GM12878 (cell line): Measurements from ENCODE around the gene NDUFB2. TPM values are rescaled to one million over a fixed set of nuclear protein-coding genes. Genes with fewer than 3 reads are reported as not detected.
"Not testable (repeated sequence)": the region's sequence is repeated elsewhere in the genome, so short reads cannot be mapped to it uniquely, and the experiment has no call there.

Source experiments
- ATAC-seq: fragments of 200-7000 bp; cut with Tn5 transposase; 3 replicates; pipeline ENCODE4 v1.9.1; 2020; ENCODE audit warnings: mild to moderate bottlenecking, moderate library complexity
- BruUV-seq: library from RNA; stranded (reverse); fragments of 400-500 nt; replicated peaks from 2 replicates; lab custom pipeline; 2021; lab: Mats Ljungman, UMichigan
- CTCF ChIA-PET: fragments of 300-600 bp; sonication (Branson Sonifier 250); formaldehyde crosslinking; extraction: SDS; loops from one replicate; lab custom pipeline; 2021; ENCODE audit warnings: inconsistent platforms; lab: Yijun Ruan, JAX
- POLR2A ChIA-PET: fragments of 350-600 bp; formaldehyde crosslinking; extraction: SDS; loops from one replicate; lab custom pipeline; 2021; ENCODE audit warnings: inconsistent platforms; lab: Charles Lee
- RAD21 ChIA-PET: fragments of 300-600 bp; sonication (Branson Sonifier 250); formaldehyde crosslinking; loops from one replicate; lab custom pipeline; 2023; ENCODE audit warnings: antibody characterized with exemption; ENCODE audit not compliant: unreplicated experiment; lab: Charles Lee
- SMC1A ChIA-PET: fragments of 300-600 bp; sonication (Branson Sonifier 250); formaldehyde crosslinking; loops from one replicate; lab custom pipeline; 2023; ENCODE audit not compliant: unreplicated experiment, uncharacterized antibody; lab: Charles Lee
- DNase-seq: peaks from one replicate; pipeline ENCODE4 v3.0.0-alpha.2; 2011; ENCODE audit warnings: low read depth, low spot score
- FAIRE-seq: peaks from 3 replicates; lab custom pipeline; 2011; peaks lifted over from hg19 to GRCh38; lab: Jason Lieb, UNC
- H2AFZ ChIP-seq: 2 replicates; pipeline ENCODE4 v1.6.0; 2011; ENCODE audit warnings: low read depth, low read length, control low read depth; ENCODE audit not compliant: control insufficient read depth
- H3K27ac ChIP-seq: 2 replicates; pipeline ENCODE4 v1.5.1; 2011; ENCODE audit warnings: control low read depth; ENCODE audit not compliant: control insufficient read depth, insufficient read depth
- H3K27me3 ChIP-seq, 2 experiments: replicated peaks in 1 of 2; 2 replicates each; pipeline versions ENCODE4 v1.6.0 to v1.6.1; 2011; ENCODE audit warnings: low read length in 1 of 2; ENCODE audit not compliant: control insufficient read depth in 2 of 2, insufficient read depth in 2 of 2
- H3K36me3 ChIP-seq, 2 experiments: 2 replicates each; pipeline ENCODE4 v1.5.1; 2011; ENCODE audit warnings: low read length in 1 of 2; ENCODE audit not compliant: control insufficient read depth in 2 of 2, insufficient read depth in 2 of 2
- H3K4me1 ChIP-seq: 2 replicates; pipeline ENCODE4 v1.6.1; 2011; ENCODE audit warnings: mild to moderate bottlenecking, low read length, moderate library complexity, mixed read lengths; ENCODE audit not compliant: control insufficient read depth, insufficient read depth
- H3K4me2 ChIP-seq: 2 replicates; pipeline ENCODE4 v1.6.0; 2011; ENCODE audit warnings: control low read depth; ENCODE audit not compliant: control insufficient read depth, insufficient read depth
- H3K4me3 ChIP-seq: fragments of 200-600 bp; sonication (generic); 2 replicates; pipeline ENCODE4 v1.5.1; 2016
- H3K79me2 ChIP-seq: 2 replicates; pipeline ENCODE4 v1.6.0; 2011; ENCODE audit warnings: low read length; ENCODE audit not compliant: control insufficient read depth, insufficient read depth
- H3K9ac ChIP-seq: 2 replicates; pipeline ENCODE4 v1.8.0; 2011; ENCODE audit warnings: low read length, control low read depth, mixed read lengths; ENCODE audit not compliant: control insufficient read depth, insufficient read depth
- H3K9me3 ChIP-seq: replicated peaks from 3 replicates; pipeline ENCODE4 v1.5.1; 2011; ENCODE audit warnings: mild to moderate bottlenecking, low read length; ENCODE audit not compliant: control insufficient read depth, insufficient read depth
- H4K20me1 ChIP-seq: 2 replicates; pipeline ENCODE4 v1.6.0; 2011; ENCODE audit not compliant: control insufficient read depth, insufficient read depth
- ATF7 ChIP-seq: fragments of 450-650 bp; IDR thresholded peaks from 2 replicates; pipeline ENCODE4 v1.6.1; 2016; ENCODE audit warnings: low read depth, mild to moderate bottlenecking
- BCL3 ChIP-seq: IDR thresholded peaks from 2 replicates; pipeline ENCODE4 v1.6.1; 2011; ENCODE audit warnings: borderline replicate concordance, low read depth, mild to moderate bottlenecking, moderate library complexity, low read length; ENCODE audit not compliant: insufficient read depth, poor library complexity, severe bottlenecking
- CHD1 ChIP-seq: IDR thresholded peaks from 2 replicates; pipeline ENCODE4 v1.6.1; 2012; ENCODE audit warnings: low read depth, low read length, improper control_type of control experiment
- CREB1 ChIP-seq: IDR thresholded peaks from 2 replicates; pipeline ENCODE4 v1.6.1; 2012; ENCODE audit warnings: low read depth, mild to moderate bottlenecking, inconsistent platforms
- STAT3 ChIP-seq: IDR thresholded peaks from 2 replicates; pipeline ENCODE4 v1.6.1; 2011; ENCODE audit warnings: low read depth, low read length, improper control_type of control experiment
- ZBTB11 ChIP-seq: fragments of 450-650 bp; formaldehyde crosslinking; IDR thresholded peaks from 2 replicates; pipeline ENCODE4 v1.5.0; 2022; ENCODE audit warnings: mild to moderate bottlenecking, missing genetic modification characterization
- ZNF24 ChIP-seq: fragments of 450-650 bp; IDR thresholded peaks from 2 replicates; pipeline ENCODE4 v1.6.1; 2017; ENCODE audit warnings: antibody characterized with exemption, mild to moderate bottlenecking
- WGBS: methylation state at CpG from one replicate; pipeline ENCODE4 v1.1.6; 2016; ENCODE audit warnings: low lambda C conversion rate; ENCODE audit not compliant: insufficient replicate concordance, insufficient coverage; ENCODE audit errors: missing lambda C conversion rate; 5-methylcytosine and 5-hydroxymethylcytosine counted together
- in situ Hi-C: fragments of 300-500 bp; cut with MboI; formaldehyde crosslinking; loops from 9 replicates; pipeline ENCODE4 v1.14.3; 2018; ENCODE audit warnings: mixed read lengths
- intact Hi-C: fragments of 100-400 bp; cut with micrococcal nuclease; formaldehyde crosslinking; loops from one replicate; pipeline ENCODE4 v1.14.2; 2022; ENCODE audit not compliant: unreplicated experiment
- polyA plus RNA-seq, 11 experiments: library from polyadenylated mRNA; depleted of rRNA in 4 of 11; unstranded in 6 of 11; stranded (reverse) in 5 of 11; fragments of >200 nt; fragmentation: Nextera tagmentation in 4 of 11; fragmentation: Illumina TruSeq in 1 of 11; extraction: Ambion mirVana in 4 of 11; extraction: Trizol in 1 of 11; gene quantifications; 1 replicate in 1 of 11; 2 replicates in 10 of 11; pipeline versions ENCODE4 v1.2.1 to v1.2.3, GENCODE V29; 2011 to 2016; ENCODE audit warnings: inconsistent platforms in 2 of 11, missing spikeins in 2 of 11, low read depth in 1 of 11
- total RNA-seq, 4 experiments: library from RNA; depleted of rRNA in 3 of 4; stranded (reverse); fragments of >200 nt in 3 of 4; fragmentation: Illumina TruSeq in 1 of 4; extraction: Trizol in 1 of 4; gene quantifications; 2 replicates each; pipeline versions ENCODE4 v1.2.1 to v1.2.3, GENCODE V29; 2013 to 2021

NDUFB2 gene
- total and polyA plus RNA-seq, 10 of the 15 experiments (the other 5 are each of a cell fraction or from before 2014, with no cell fraction given) = 109 to 1,236 (median 323) TPM

GRCh38 chr7:140676306-140676705 is 20.2 kb upstream of the NDUFB2 start (continued):
- TF ChIP-seq ZBTB11 (CRISPR knock-in tag) = no peak
- TF ChIP-seq CREB1 = 0 out of 2 replicates have a peak, but pooled peaks have one; percentile 10
- TF ChIP-seq BCL3 = no peak
- peak; percentile 95 for TF ChIP-seq ZNF24
- TF ChIP-seq CHD1 = no peak
- TF ChIP-seq STAT3 = no peak
- peak; percentile 51; the same call in 1 of the 2 replicates for TF ChIP-seq ATF7

GRCh38 chr7:140676956-140677355 is 19.6 kb upstream of the NDUFB2 start:
- H3K27ac ChIP-seq, H3K27me3 ChIP-seq, FAIRE-seq, ATAC-seq, DNase-seq, H3K79me2 ChIP-seq, H2AFZ ChIP-seq, H3K4me3 ChIP-seq, H3K36me3 ChIP-seq, BruUV-seq, H3K9me3 ChIP-seq, H3K9ac ChIP-seq, H4K20me1 ChIP-seq: not testable (repeated sequence)
- Histone ChIP-seq H3K4me1 (peaks cover 39% of the 10 kb centered on the region), H3K4me2 (peak overlapping the region; percentile 98; the same call in 1 of the 2 replicates)
- WGBS = 92% methylated on average over 11 of the region's 11 CpGs
- POLR2A ChIA-PET = interaction anchor here (1.0 to 2.4 kb wide), 3 partner anchors 19 to 342 kb away, joined by 3 to 11 read pairs (median 5); partner anchors contain the start of gene NDUFB2
- CTCF ChIA-PET = interaction anchor here (0.5 to 5.6 kb wide), 11 partner anchors 15 to 1288 kb away, joined by 3 to 88 read pairs (median 14); partner anchors contain the start of gene MRPS33
- SMC1A ChIA-PET = interaction anchor here (0.8 to 4.8 kb wide), 11 partner anchors 9 to 866 kb away, joined by 3 to 57 read pairs (median 4); partner anchors contain the start of gene MRPS33
- intact Hi-C loops = loop anchor here (1.0 to 5.0 kb wide), 2 partner anchors 19 to 245 kb away; partner anchors contain the start of genes BRAF and NDUFB2
- RAD21 ChIA-PET = interaction anchor here (1.0 to 3.5 kb wide), 6 partner anchors 21 to 338 kb away, joined by 3 to 23 read pairs (median 8); partner anchors contain the start of gene MRPS33
- in situ Hi-C loops = loop anchor here (10.0 kb wide), 1 partner anchor 338 kb away; the partner anchor contains the start of gene MRPS33
